GM21529 (cell line): ENCODE results near the gene ELL2.
"Not testable (repeated sequence)": the region's sequence is repeated elsewhere in the genome, so short reads cannot be mapped to it uniquely, and the experiment has no call there.

ENCODE experiments used
- ATAC-seq: cut with Tn5 transposase; IDR thresholded peaks from one replicate; pipeline ENCODE4 v1.9.1; 2021; ENCODE audit not compliant: unreplicated experiment

ELL2 gene

GRCh38 chr5:95910521-95910920 lies 51.1 kb downstream of the ELL2 start:
- no peak for ATAC-seq

- ATAC-seq = no peak
Measured at GRCh38 chr5:95909738-95910137, 51.9 kb downstream of the ELL2 start.

- ATAC-seq = no peak
Measured at GRCh38 chr5:95908799-95909198, 52.9 kb downstream of the ELL2 start.

- no peak for ATAC-seq
Measured at GRCh38 chr5:95907740-95908706, 53.6 kb downstream of the ELL2 start.

- no peak for ATAC-seq
Measured at GRCh38 chr5:95907067-95907705, 54.5 kb downstream of the ELL2 start.

GRCh38 chr5:95906398-95906797 lies 55.3 kb downstream of the ELL2 start:
- ATAC-seq = not testable (repeated sequence)

- ATAC-seq = no peak
Measured at GRCh38 chr5:95904827-95905226, 56.8 kb downstream of the ELL2 start.

GRCh38 chr5:95903838-95904237 lies 57.8 kb downstream of the ELL2 start:
- no peak for ATAC-seq

- ATAC-seq = no peak
Measured at GRCh38 chr5:95901676-95902627, 59.7 kb downstream of the ELL2 start.

- ATAC-seq = no peak
Measured at GRCh38 chr5:95900383-95900958, 61.2 kb downstream of the ELL2 start.

GRCh38 chr5:95899829-95900228 lies 61.8 kb downstream of the ELL2 start:
- ATAC-seq = no peak

GRCh38 chr5:95899006-95899405 lies 62.6 kb downstream of the ELL2 start:
- ATAC-seq = no peak

GRCh38 chr5:95895771-95896170 lies 65.9 kb downstream of the ELL2 start:
- ATAC-seq = no peak

GRCh38 chr5:95895251-95895650 lies 66.4 kb downstream of the ELL2 start:
- no peak for ATAC-seq

- peak; percentile 77 for ATAC-seq
Measured at GRCh38 chr5:95892784-95893354, 68.8 kb downstream of the ELL2 start.

- ATAC-seq = no peak
Measured at GRCh38 chr5:95891499-95891898, 70.2 kb downstream of the ELL2 start.

- no peak for ATAC-seq
Measured at GRCh38 chr5:95889076-95889475, 72.6 kb downstream of the ELL2 start.

- no peak for ATAC-seq
Measured at GRCh38 chr5:95887977-95888376, 73.7 kb downstream of the ELL2 start.

- no peak for ATAC-seq
Measured at GRCh38 chr5:95886340-95887044, 75.2 kb downstream of the ELL2 start.

GRCh38 chr5:95884511-95884910 lies 77.1 kb downstream of the ELL2 start:
- no peak for ATAC-seq
